ENCODE results near the gene HIPK4. TPM values are rescaled to one million over a fixed set of nuclear protein-coding genes. Genes with fewer than 3 reads are reported as not detected.

Gene HIPK4
- total RNA-seq, 2 donors from 2014 or later, result not detected

DNA sequence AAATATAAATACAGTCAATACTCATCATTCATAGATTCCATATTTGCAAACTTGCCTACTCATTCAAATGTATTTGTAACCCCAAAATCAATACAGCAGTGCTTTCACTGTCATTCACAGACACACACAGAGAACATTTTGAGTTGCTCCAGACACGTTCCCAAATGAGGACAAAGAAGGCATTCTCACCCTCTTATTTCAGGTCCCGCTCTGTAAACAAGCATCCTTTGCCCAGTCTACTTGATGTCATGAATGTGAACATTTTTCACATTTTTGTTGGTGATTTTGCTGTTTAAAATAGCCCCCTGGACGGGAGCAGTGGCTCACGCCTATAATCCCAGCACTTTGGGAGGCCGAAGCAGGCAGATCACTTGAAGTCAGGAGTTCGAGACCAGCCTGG lies 57.3 kb downstream of the HIPK4 start:
- peaks cover 0 to 9% of the 10 kb centered on the region in 2 donors for H3K36me3 ChIP-seq (replicated peaks in 1 of 2; ENCODE audit: insufficient read depth in 1 of 2, low read depth in 2 of 2)
- TF ChIP-seq, protein P1, sequence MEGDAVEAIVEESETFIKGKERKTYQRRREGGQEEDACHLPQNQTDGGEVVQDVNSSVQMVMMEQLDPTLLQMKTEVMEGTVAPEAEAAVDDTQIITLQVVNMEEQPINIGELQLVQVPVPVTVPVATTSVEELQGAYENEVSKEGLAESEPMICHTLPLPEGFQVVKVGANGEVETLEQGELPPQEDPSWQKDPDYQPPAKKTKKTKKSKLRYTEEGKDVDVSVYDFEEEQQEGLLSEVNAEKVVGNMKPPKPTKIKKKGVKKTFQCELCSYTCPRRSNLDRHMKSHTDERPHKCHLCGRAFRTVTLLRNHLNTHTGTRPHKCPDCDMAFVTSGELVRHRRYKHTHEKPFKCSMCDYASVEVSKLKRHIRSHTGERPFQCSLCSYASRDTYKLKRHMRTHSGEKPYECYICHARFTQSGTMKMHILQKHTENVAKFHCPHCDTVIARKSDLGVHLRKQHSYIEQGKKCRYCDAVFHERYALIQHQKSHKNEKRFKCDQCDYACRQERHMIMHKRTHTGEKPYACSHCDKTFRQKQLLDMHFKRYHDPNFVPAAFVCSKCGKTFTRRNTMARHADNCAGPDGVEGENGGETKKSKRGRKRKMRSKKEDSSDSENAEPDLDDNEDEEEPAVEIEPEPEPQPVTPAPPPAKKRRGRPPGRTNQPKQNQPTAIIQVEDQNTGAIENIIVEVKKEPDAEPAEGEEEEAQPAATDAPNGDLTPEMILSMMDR (IDR thresholded peaks at IDR 0.05), result no peak

DNA sequence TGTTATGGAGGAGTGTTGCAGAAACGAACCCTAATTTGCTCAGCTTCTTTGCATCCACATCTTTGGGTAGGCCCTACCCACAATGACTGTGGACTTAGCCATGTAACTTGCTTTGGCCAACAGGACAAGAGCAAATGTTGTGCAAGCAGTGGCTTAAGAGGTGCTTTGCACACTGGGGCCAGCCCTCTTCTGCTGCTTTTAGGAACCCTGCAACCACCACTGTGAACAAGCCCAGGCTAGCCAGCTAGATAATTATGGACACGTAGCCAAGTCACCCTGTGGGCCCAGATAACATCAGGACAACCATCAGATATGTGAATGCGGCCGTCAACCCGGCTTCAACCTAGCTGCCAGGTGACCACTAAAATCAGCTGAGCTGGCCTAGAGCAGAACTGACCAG lies 58.9 kb downstream of the HIPK4 start:
- WGBS, 2 donors, result 97% methylated on average over 5 of the region's 5 CpGs; no CpG with 5 or more reads in 1 of the 2 donors
- no peaks in the 10 kb centered on the region for H3K9me3 ChIP-seq
- DNase-seq (no peak), ATAC-seq (no peak)
- H3K27ac ChIP-seq, result no peak overlapping the region
- H3K4me1 ChIP-seq, result no peaks in the 10 kb centered on the region
- intact Hi-C loops (cut with DNase I), result no loop called here
- no peak for TF ChIP-seq POLR2A (IDR thresholded peaks at IDR 0.05)
- TF ChIP-seq, protein P1 (IDR thresholded peaks at IDR 0.05), result no peak
- H3K4me3 ChIP-seq, result no peak overlapping the region
- H3K36me3 ChIP-seq (replicated peaks in 1 of 2; ENCODE audit: insufficient read depth in 1 of 2, low read depth in 2 of 2), result peaks cover 0 to 12% of the 10 kb centered on the region in 2 donors
- no peaks in the 10 kb centered on the region for H3K27me3 ChIP-seq

More for the DNA sequence above, 57.3 kb downstream of the HIPK4 start:
- 72 to 74% methylated on average over 5 to 6 of the region's 6 CpGs for WGBS, 2 donors
- no peaks in the 10 kb centered on the region for H3K9me3 ChIP-seq
- peak overlapping the region in 1 of 4 donors; percentile 46 for H3K27ac ChIP-seq
- no peaks in the 10 kb centered on the region for H3K4me1 ChIP-seq
- DNase-seq (no peak), ATAC-seq (peak; percentile 53)
- no peaks in the 10 kb centered on the region for H3K27me3 ChIP-seq
- H3K4me3 ChIP-seq, result no peak overlapping the region
- intact Hi-C loops (cut with DNase I), result no loop called here

Small RNA genes within 50 kb of the gene (microRNA-seq; reads per million reads assigned to microRNA genes)
- gene MIR6796 (ENCODE audit: borderline number of aligned reads in 2 of 2, borderline replicate concordance in 2 of 2), result 0 to 0.45 reads per million in 2 donors

Small RNA genes within 50 kb of the gene (small RNA-seq; reads per million reads assigned to genes)
- gene MIR6796, result not detected
- gene RF00019, result not detected

Other genes starting within 250 kb of the HIPK4 start
- 10 to 100 TPM; 15.8 to 25.7 TPM for gene MAP3K10, start 198.8 kb downstream of the HIPK4 start, total RNA-seq
- not detected for gene TTC9B, start 171.8 kb downstream of the HIPK4 start, total RNA-seq
- gene CCNP, start 163.5 kb downstream of the HIPK4 start, total RNA-seq, result not detected
- 10 to 100 TPM; 46.2 to 96.2 TPM for gene AKT2, start 104.8 kb downstream of the HIPK4 start, total RNA-seq
- gene C19orf47, start 41.8 kb downstream of the HIPK4 start, total RNA-seq, result 10 to 100 TPM in 1 of 2 donors, 1 to 10 TPM in 1; 3.9 to 19.8 TPM
- gene PLD3, start 41.5 kb downstream of the HIPK4 start, total RNA-seq, result 100 to 1,000 TPM; 155 to 162 TPM
- 10 to 100 TPM in 1 of 2 donors, 1 to 10 TPM in 1; 5.7 to 14.8 TPM for gene PRX, start 23.2 kb upstream of the HIPK4 start, total RNA-seq
- 1 to 10 TPM; 6.9 to 7.3 TPM for gene SERTAD1, start 35.8 kb upstream of the HIPK4 start, total RNA-seq
- gene SERTAD3, start 54.2 kb upstream of the HIPK4 start, total RNA-seq, result 10 to 100 TPM in 1 of 2 donors, 1 to 10 TPM in 1; 5.7 to 10.2 TPM
- gene BLVRB, start 75.6 kb upstream of the HIPK4 start, total RNA-seq, result 100 to 1,000 TPM in 1 of 2 donors, 10 to 100 TPM in 1; 79.8 to 109 TPM
- 1 to 10 TPM; 1.8 to 6.3 TPM for gene SPTBN4, start 76.8 kb upstream of the HIPK4 start, total RNA-seq
- 10 to 100 TPM; 43.3 to 63.6 TPM for gene SHKBP1, start 186.7 kb upstream of the HIPK4 start, total RNA-seq
- 100 to 1,000 TPM in 1 of 2 donors, 10 to 100 TPM in 1; 45.1 to 195 TPM for gene LTBP4, start 211.2 kb upstream of the HIPK4 start, total RNA-seq